Glutamatergic neuron (in vitro differentiated cells): Measurements from ENCODE around the gene C17orf113. TPM values are rescaled to one million over a fixed set of nuclear protein-coding genes. Genes with fewer than 3 reads are reported as not detected.

Source experiments
- DNase-seq: peaks from one replicate; pipeline ENCODE4 v3.0.0; 2022
- H3K27ac Mint-ChIP-seq: one replicate; pipeline ENCODE4 v1.8.0; 2020; ENCODE audit warnings: mild to moderate bottlenecking, mixed read lengths, inconsistent platforms; ENCODE audit not compliant: unreplicated experiment
- H3K27me3 Mint-ChIP-seq: one replicate; pipeline ENCODE4 v1.8.0; 2020; ENCODE audit warnings: mild to moderate bottlenecking, moderate library complexity, mixed read lengths, inconsistent platforms; ENCODE audit not compliant: unreplicated experiment
- H3K36me3 Mint-ChIP-seq: one replicate; pipeline ENCODE4 v1.8.0; 2020; ENCODE audit warnings: mild to moderate bottlenecking, mixed read lengths, inconsistent platforms; ENCODE audit not compliant: unreplicated experiment
- H3K4me1 Mint-ChIP-seq: one replicate; pipeline ENCODE4 v1.8.0; 2020; ENCODE audit warnings: mild to moderate bottlenecking, low read depth, mixed read lengths, inconsistent platforms; ENCODE audit not compliant: unreplicated experiment
- H3K4me3 Mint-ChIP-seq: one replicate; pipeline ENCODE4 v1.8.0; 2020; ENCODE audit warnings: mild to moderate bottlenecking, mixed read lengths, inconsistent platforms; ENCODE audit not compliant: unreplicated experiment
- H3K9me3 Mint-ChIP-seq: one replicate; pipeline ENCODE4 v1.8.0; 2020; ENCODE audit warnings: mild to moderate bottlenecking, moderate library complexity, mixed read lengths, inconsistent platforms; ENCODE audit not compliant: unreplicated experiment
- CTCF ChIP-seq: fragments of 200-600 bp; sonication (generic); IDR thresholded peaks from one replicate; pipeline ENCODE4 v1.5.0; 2021; ENCODE audit not compliant: partially characterized antibody, unreplicated experiment
- total RNA-seq: library from RNA; stranded (reverse); fragmentation: NEBNext Ultra II Directional; extraction: Animal tissue kit (Norgen Biotek cat#: 25700); gene quantifications from one replicate; pipeline ENCODE4 v1.2.1, GENCODE V29; 2021; ENCODE audit not compliant: unreplicated experiment

C17orf113 gene
- total RNA-seq, 1 donor from 2014 or later, result 2.4 TPM

- Mint-ChIP-seq H3K4me3 (no peak overlapping the region), H3K36me3 (no peaks in the 10 kb centered on the region), H3K27ac (no peak overlapping the region), H3K27me3 (peaks cover 17% of the 10 kb centered on the region), H3K9me3 (peaks cover 4% of the 10 kb centered on the region), H3K4me1 (peaks cover 2% of the 10 kb centered on the region)
- TF ChIP-seq CTCF, result no peak
- no peak for DNase-seq
These were observed 1.2 kb upstream of the C17orf113 start for GRCh38 chr17:42051645-42052044.

- H3K9me3 Mint-ChIP-seq, result peaks cover 4% of the 10 kb centered on the region
- H3K36me3 Mint-ChIP-seq, result no peaks in the 10 kb centered on the region
- peaks cover 17% of the 10 kb centered on the region for H3K27me3 Mint-ChIP-seq
- no peak for DNase-seq
- no peak for TF ChIP-seq CTCF
- H3K4me1 Mint-ChIP-seq, result peaks cover 2% of the 10 kb centered on the region
- H3K27ac Mint-ChIP-seq, result no peak overlapping the region
- H3K4me3 Mint-ChIP-seq, result peak overlapping the region; percentile 80
These were observed 606 bp upstream of the C17orf113 start for GRCh38 chr17:42051013-42051400.

GRCh38 chr17:42049834-42050392, 488 bp downstream of the C17orf113 start:
- Mint-ChIP-seq H3K27me3 (peaks cover 17% of the 10 kb centered on the region), H3K27ac (no peak overlapping the region), H3K9me3 (peaks cover 5% of the 10 kb centered on the region), H3K4me3 (peak overlapping the region; percentile 87), H3K4me1 (peaks cover 7% of the 10 kb centered on the region), H3K36me3 (no peaks in the 10 kb centered on the region)
- TF ChIP-seq CTCF, result no peak
- no peak for DNase-seq

- peaks cover 11% of the 10 kb centered on the region for H3K27me3 Mint-ChIP-seq
- H3K36me3 Mint-ChIP-seq, result no peaks in the 10 kb centered on the region
- DNase-seq, result no peak
- no peak overlapping the region for H3K27ac Mint-ChIP-seq
- peaks cover 7% of the 10 kb centered on the region for H3K4me1 Mint-ChIP-seq
- H3K4me3 Mint-ChIP-seq, result no peak overlapping the region
- peaks cover 5% of the 10 kb centered on the region for H3K9me3 Mint-ChIP-seq
- TF ChIP-seq CTCF, result no peak
These were observed 3.1 kb downstream of the C17orf113 start for GRCh38 chr17:42047343-42047742.

GRCh38 chr17:42045719-42046118, 4.7 kb downstream of the C17orf113 start:
- Mint-ChIP-seq H3K27ac (no peak overlapping the region), H3K4me3 (no peak overlapping the region)
- DNase-seq, result no peak

More at GRCh38 chr17:42045719-42046118, 4.7 kb downstream of the C17orf113 start:
- no peak for TF ChIP-seq CTCF
- Mint-ChIP-seq H3K4me1 (peaks cover 7% of the 10 kb centered on the region), H3K36me3 (no peaks in the 10 kb centered on the region), H3K9me3 (peaks cover 4% of the 10 kb centered on the region), H3K27me3 (peaks cover 2% of the 10 kb centered on the region)
